Measurements from ENCODE around the gene WDR1.

The WDR1 gene

DNA sequence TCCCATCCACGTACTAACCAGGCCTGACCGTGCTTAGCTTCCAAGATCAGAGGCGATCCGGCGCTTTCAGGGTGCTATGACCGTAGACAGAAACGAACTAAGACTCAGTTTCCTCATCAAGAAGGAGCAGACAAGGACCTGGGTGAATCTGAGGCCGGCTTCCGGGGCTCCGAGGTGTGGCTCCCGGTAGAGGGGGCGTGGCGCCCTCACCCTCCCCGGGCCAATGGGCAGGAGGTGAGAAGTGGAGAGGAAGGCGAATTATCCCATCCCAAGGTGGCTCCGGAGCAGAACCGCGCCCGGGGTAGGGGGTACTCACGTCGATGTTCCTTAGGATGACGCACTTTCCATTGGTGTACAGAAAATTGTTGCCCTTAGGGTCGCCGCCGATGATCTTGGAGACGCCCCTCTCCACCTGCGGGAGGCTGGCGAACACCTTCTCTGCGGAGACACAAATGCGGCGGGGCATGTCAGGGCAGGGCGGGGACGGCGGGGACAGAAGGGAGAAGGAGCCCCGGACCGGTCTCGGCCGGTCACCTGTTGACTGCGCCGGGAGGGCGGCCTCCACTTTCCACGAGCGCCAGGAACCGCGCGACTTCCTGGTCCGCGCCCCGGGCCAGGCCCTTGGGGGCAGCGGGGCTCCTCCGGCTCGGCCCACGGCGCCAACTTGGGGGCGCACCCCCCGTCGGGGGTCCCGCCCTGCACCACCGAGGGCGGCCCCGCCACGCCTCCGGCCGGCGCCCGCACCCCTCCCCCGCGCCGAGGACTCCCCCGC is 616 bp downstream of the WDR1 start:
- Histone ChIP-seq H3K4me1 (0 out of 2 replicates have a peak, but pooled peaks cover 3% of the 10 kb centered on the region), H3K36me3 (peaks cover 32% of the 10 kb centered on the region)
- TF ChIP-seq, protein P1, sequence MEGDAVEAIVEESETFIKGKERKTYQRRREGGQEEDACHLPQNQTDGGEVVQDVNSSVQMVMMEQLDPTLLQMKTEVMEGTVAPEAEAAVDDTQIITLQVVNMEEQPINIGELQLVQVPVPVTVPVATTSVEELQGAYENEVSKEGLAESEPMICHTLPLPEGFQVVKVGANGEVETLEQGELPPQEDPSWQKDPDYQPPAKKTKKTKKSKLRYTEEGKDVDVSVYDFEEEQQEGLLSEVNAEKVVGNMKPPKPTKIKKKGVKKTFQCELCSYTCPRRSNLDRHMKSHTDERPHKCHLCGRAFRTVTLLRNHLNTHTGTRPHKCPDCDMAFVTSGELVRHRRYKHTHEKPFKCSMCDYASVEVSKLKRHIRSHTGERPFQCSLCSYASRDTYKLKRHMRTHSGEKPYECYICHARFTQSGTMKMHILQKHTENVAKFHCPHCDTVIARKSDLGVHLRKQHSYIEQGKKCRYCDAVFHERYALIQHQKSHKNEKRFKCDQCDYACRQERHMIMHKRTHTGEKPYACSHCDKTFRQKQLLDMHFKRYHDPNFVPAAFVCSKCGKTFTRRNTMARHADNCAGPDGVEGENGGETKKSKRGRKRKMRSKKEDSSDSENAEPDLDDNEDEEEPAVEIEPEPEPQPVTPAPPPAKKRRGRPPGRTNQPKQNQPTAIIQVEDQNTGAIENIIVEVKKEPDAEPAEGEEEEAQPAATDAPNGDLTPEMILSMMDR (IDR thresholded peaks at IDR 0.05; ENCODE audit: low read depth, low read length) = no peak

DNA sequence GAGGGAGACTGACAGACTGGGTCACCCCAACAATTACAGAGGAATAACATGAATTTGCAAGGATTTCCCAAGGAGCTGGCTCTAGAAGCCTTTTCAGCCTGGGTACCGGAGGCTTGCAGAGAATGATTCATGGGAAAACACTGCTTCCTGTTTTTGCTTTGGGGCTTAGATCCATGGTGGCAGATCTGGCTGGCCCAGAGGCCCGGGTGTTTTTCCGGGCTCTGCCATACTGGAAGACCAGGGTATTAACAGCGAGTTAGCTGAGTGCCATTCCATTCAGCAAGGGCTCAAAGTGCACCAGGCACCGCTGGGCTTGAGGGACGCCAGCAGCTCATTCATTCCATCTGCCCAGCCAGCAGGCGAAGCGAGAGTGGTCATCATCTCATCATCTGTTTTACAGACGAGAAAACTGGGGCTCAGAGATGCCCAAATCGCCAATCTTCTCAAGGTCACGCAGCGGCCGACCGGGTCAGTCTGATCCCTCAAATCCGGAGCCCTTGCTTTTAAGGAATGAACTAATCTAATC is 1.3 kb downstream of the WDR1 start:
- Histone ChIP-seq H3K4me3 (ENCODE audit: low read depth, low read length) (peak overlapping the region; percentile 73), H3K36me3 (peaks cover 32% of the 10 kb centered on the region), H3K4me1 (0 out of 2 replicates have a peak, but pooled peaks cover 3% of the 10 kb centered on the region), H3K27me3 (no peaks in the 10 kb centered on the region), H3K9me3 (no peaks in the 10 kb centered on the region)
- TF ChIP-seq, protein P1 (IDR thresholded peaks at IDR 0.05; ENCODE audit: low read depth, low read length) = no peak
- no peak for DNase-seq

More for the DNA sequence above, 616 bp downstream of the WDR1 start:
- H3K4me3 ChIP-seq (ENCODE audit: low read depth, low read length) = peak overlapping the region; percentile 73
- no peaks in the 10 kb centered on the region for H3K27me3 ChIP-seq
- no peaks in the 10 kb centered on the region for H3K9me3 ChIP-seq
- DNase-seq = no peak

DNA sequence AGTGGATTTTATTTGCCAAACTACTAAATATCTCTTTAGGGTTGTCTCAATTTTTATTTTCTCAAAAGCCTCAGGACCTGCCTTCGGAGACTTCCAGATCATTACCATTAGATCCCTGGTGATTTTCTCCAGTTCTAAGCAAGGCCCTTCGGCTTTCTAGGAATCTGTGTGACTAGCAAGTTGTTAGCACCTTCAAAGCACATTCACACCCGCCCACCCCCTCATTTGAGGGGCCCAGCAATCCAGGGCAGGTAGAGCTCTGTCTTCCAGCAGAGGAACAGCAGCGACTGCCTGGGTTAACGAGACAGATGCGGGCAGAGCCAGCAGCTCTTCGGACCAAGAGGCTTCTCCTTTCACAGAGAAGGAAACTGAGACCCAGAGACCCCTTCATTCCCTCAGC is 2.0 kb downstream of the WDR1 start:
- Histone ChIP-seq H3K36me3 (peaks cover 32% of the 10 kb centered on the region), H3K4me3 (ENCODE audit: low read depth, low read length) (no peak overlapping the region), H3K4me1 (0 out of 2 replicates have a peak, but pooled peaks cover 3% of the 10 kb centered on the region), H3K9me3 (no peaks in the 10 kb centered on the region), H3K27me3 (no peaks in the 10 kb centered on the region)
- DNase-seq = no peak
- TF ChIP-seq, protein P1 (IDR thresholded peaks at IDR 0.05; ENCODE audit: low read depth, low read length) = no peak

DNA sequence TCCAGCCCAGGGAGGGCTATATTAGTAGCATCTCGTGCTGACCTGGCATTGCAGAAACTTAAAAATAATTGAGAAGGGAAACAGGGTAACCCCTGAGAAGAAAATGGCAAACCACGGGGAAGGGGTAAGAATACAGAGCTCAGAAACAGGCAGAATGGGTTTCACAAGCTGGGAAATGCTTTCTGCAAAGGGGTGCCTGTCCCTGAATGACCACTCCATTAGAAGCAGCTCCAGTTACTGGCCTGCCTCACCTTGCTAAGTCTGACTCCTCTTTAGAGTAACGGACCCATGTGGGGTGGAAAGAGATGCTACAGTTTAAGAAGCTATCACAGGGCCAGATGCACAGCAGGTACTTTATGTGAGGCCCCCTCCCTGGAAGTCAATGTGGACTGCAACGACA is 2.5 kb downstream of the WDR1 start:
- Histone ChIP-seq H3K36me3 (peaks cover 36% of the 10 kb centered on the region), H3K4me3 (ENCODE audit: low read depth, low read length) (no peak overlapping the region), H3K27me3 (no peaks in the 10 kb centered on the region), H3K4me1 (0 out of 2 replicates have a peak, but pooled peaks cover 3% of the 10 kb centered on the region), H3K9me3 (no peaks in the 10 kb centered on the region)
- TF ChIP-seq, protein P1 (IDR thresholded peaks at IDR 0.05; ENCODE audit: low read depth, low read length) = no peak
- no peak for DNase-seq

DNA sequence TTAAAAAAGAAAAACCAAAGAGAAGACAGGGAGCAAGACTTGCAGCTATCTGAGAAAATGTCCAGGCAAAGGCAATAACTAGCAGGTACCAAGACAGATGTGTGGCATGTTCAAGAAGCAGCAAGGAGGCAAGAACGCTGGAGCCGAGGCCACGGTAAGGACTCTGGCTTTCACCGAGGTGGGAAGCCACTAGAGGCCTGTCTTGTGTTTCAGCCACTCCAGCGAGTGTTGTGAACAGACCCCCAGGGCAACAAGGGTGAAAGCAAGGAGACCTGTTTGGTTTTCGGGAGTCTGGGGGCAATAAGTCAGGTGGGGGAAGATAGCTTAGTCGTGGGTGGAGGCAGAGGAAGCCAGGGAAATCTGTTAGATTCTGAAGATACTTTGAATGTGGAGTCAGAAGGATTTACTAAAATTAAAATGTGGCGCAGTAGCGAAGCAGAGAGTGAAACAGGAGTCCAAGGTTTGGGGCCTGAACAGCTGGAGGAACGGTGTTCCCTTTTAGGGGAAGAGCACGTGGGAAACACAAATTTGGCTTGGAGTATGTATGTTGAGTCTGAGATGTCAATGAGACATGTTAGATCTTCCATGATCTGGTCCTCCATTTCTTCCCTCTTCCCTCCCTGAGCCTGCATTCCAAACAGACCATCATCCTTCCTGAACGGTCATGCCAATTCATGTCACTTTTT is 3.1 kb downstream of the WDR1 start:
- H3K36me3 ChIP-seq = peaks cover 37% of the 10 kb centered on the region
- TF ChIP-seq, protein P1 (IDR thresholded peaks at IDR 0.05; ENCODE audit: low read depth, low read length) = no peak
- H3K27me3 ChIP-seq = no peaks in the 10 kb centered on the region
- H3K4me1 ChIP-seq = 0 out of 2 replicates have a peak, but pooled peaks cover 3% of the 10 kb centered on the region
- no peak for DNase-seq
- no peaks in the 10 kb centered on the region for H3K9me3 ChIP-seq
- H3K4me3 ChIP-seq (ENCODE audit: low read depth, low read length) = no peak overlapping the region

All from BE2C (cell line).